ENCODE measurements around the gene KRT33A.

The KRT33A gene

GRCh38 chr17:41301204-41301790 lies 49.3 kb downstream of the KRT33A start:
- DNase-seq = no peak

- no peak for DNase-seq
Observed at GRCh38 chr17:41298458-41299135, 52.0 kb downstream of the KRT33A start.

DNA sequence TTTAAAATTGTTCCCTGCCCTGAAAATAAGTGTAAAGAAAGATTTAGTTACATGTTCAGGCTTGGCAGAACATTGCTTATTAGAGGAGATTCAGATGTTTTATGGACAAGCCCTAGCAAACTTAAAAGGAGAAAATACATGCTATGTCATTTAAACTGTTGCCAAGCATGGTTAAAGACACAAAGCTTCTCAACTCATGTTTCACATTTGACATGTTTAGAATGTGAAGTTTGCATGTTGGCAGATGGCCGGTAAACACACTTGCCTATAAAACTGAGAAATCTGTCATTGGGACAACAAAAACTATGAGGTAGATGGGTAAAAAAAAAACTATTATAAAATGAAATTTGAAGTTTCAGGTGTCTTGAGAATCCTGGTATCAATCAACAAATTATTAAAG lies 53.8 kb downstream of the KRT33A start:
- no peak for DNase-seq

Data from DMS153 (cell line).